ENCODE results near the gene TRIP12.

The TRIP12 gene

DNA sequence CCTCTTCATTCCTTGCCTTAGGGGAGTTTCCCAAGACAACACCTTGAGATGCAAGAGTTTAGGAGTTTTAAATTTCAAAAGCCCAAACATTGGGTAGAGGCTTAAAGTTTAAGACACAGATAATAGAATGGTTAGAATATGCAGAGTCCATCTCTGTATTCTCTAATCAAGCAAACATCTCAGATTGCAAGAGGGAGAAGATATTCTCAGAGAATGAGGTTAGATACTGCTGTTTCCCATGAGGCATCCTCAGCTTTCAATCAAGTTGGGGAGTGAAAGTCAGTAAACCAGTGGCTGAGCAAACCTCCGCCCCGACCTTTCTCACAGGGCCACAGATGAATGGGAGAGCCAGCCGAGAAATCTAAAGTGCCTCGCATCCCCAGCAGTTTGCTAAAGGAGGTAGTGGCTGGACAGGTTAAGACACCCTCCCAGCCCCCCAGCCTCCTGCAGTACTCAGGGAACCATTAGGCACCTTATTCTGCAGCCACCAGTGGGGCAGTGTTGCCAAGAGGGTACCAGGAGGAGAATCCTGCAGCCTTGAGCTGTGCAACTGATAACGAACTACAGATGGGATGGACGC, 30.5 kb upstream of the TRIP12 start:
- POLR2A ChIA-PET = no interaction called here
- no peak for DNase-seq (ENCODE audit: extremely low spot score)
- TF ChIP-seq L3MBTL2 (conservative IDR thresholded peaks at IDR 0.05) (no peak), ZNF384 (IDR thresholded peaks at IDR 0.05) (no peak), FOXK2 (IDR thresholded peaks at IDR 0.05) (no peak), CTBP1 (IDR thresholded peaks at IDR 0.05; ENCODE audit: borderline replicate concordance) (no peak), ARNT (IDR thresholded peaks at IDR 0.05) (no peak), SP1 (IDR thresholded peaks at IDR 0.05) (no peak), FOXA1 (IDR thresholded peaks at IDR 0.05) (no peak), HDGF (IDR thresholded peaks at IDR 0.05; ENCODE audit: borderline replicate concordance) (no peak)
- CTCF ChIA-PET = no interaction called here

DNA sequence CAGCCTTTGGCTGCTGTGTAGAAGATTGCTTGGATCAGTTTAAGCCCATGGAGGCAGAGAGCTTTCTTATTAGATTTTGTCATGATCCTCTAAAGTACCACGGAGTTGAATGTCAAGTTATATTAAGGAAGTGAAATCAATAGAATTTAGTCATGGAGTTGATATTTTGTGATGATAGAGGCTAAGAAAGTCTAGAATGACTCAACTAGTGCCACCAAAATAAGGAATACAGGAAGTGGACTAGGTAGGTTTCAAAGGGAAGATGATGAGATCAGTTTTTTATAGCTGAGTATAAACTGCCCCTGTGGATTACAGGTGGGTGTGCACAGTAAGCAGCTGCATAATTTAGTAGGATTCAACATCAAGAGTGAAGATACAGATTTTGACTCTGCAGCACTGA, 25.7 kb upstream of the TRIP12 start:
- ChIA-PET CTCF (no interaction called here), POLR2A (no interaction called here)
- TF ChIP-seq FOXK2 (IDR thresholded peaks at IDR 0.05) = no peak
- no peak for TF ChIP-seq LEF1 (IDR thresholded peaks at IDR 0.05; ENCODE audit: borderline replicate concordance)
- TF ChIP-seq ZNF384 (IDR thresholded peaks at IDR 0.05) = no peak
- TF ChIP-seq CTBP1 (IDR thresholded peaks at IDR 0.05; ENCODE audit: borderline replicate concordance) = no peak
- no peak for TF ChIP-seq ELF4 (IDR thresholded peaks at IDR 0.05)
- no peak for TF ChIP-seq NFRKB (IDR thresholded peaks at IDR 0.05)
- no peak for TF ChIP-seq FOXA1 (IDR thresholded peaks at IDR 0.05)
- no peak for TF ChIP-seq BHLHE40 (IDR thresholded peaks at IDR 0.05; ENCODE audit: borderline replicate concordance)
- no peak for TF ChIP-seq SP1 (IDR thresholded peaks at IDR 0.05)
- no peak for TF ChIP-seq FOXM1 (IDR thresholded peaks at IDR 0.05; ENCODE audit: borderline replicate concordance)
- no peak for TF ChIP-seq ARNT (IDR thresholded peaks at IDR 0.05)
- TF ChIP-seq SUZ12 (IDR thresholded peaks at IDR 0.05) = no peak
- TF ChIP-seq TARDBP (IDR thresholded peaks at IDR 0.05) = no peak
- no peak for DNase-seq (ENCODE audit: extremely low spot score)

DNA sequence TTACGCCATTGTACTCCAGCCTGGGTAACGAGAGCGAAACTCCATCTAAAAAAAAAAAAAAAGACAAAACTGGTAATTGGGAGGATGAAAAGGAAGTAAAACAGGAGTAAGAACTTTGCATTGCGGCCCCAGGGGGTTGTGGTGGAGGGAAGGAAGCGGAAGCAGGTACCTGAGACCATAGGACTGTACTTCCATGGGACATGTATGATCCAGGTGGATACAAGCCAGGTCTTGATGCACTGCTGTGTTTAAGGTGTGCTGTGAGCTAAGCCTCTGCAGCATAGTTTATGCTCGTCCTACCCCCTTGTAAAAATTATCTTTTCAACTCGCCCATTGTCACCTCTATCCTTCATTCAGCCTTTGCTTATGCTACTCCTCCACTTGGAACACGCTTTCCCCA, 24.2 kb upstream of the TRIP12 start:
- ChIA-PET CTCF (no interaction called here), POLR2A (no interaction called here)
- TF ChIP-seq BHLHE40 (IDR thresholded peaks at IDR 0.05; ENCODE audit: borderline replicate concordance) (no peak), LEF1 (IDR thresholded peaks at IDR 0.05; ENCODE audit: borderline replicate concordance) (no peak), FOXK2 (IDR thresholded peaks at IDR 0.05) (no peak), SUZ12 (IDR thresholded peaks at IDR 0.05) (no peak), FOXA1 (IDR thresholded peaks at IDR 0.05) (no peak), L3MBTL2 (conservative IDR thresholded peaks at IDR 0.05) (no peak)
- DNase-seq (ENCODE audit: extremely low spot score) = no peak

DNA sequence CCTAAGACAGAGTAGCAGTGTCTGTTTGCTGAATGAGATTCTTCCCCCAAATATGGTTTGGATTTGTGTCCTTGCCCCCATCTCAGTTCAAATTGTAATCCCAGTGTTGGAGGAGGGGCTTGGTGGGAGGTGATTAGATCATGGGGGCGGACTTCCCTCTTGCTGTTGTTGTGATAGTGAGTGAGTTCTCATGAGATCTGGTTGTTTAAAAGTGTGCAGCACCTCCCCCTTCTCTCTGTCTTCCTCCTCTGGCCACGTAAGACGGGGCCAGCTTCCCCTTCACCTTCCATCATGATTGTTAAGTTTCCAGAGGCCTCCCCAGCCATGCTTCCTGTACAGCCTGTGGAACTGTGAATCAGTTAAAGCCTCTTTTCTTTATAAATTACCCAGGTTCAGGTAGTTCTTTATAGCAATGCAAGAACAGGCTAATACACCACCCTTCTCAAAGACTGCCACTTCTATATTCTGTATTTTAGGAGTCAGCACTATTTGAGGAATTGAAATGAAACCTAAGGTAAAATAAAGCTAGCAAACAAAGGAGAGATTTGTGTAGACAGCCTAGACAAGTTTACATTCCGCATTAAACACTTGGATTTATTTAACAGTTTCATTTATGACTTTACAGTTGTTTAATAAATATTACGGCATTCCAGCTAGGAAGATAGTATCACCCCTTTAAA, 22.1 kb upstream of the TRIP12 start:
- CTCF ChIA-PET = no interaction called here
- TF ChIP-seq CTBP1 (IDR thresholded peaks at IDR 0.05; ENCODE audit: borderline replicate concordance) (no peak), HDGF (IDR thresholded peaks at IDR 0.05; ENCODE audit: borderline replicate concordance) (no peak), TARDBP (IDR thresholded peaks at IDR 0.05) (no peak), LEF1 (IDR thresholded peaks at IDR 0.05; ENCODE audit: borderline replicate concordance) (no peak), SP1 (IDR thresholded peaks at IDR 0.05) (no peak), FOXK2 (IDR thresholded peaks at IDR 0.05) (no peak), FOXM1 (IDR thresholded peaks at IDR 0.05; ENCODE audit: borderline replicate concordance) (no peak), FOXA1 (IDR thresholded peaks at IDR 0.05) (no peak), BHLHE40 (IDR thresholded peaks at IDR 0.05; ENCODE audit: borderline replicate concordance) (no peak), L3MBTL2 (conservative IDR thresholded peaks at IDR 0.05) (no peak), ELF4 (IDR thresholded peaks at IDR 0.05) (no peak), ZNF384 (IDR thresholded peaks at IDR 0.05) (no peak), SUZ12 (IDR thresholded peaks at IDR 0.05) (no peak), ARNT (IDR thresholded peaks at IDR 0.05) (no peak)
- TF ChIP-seq, protein P1, sequence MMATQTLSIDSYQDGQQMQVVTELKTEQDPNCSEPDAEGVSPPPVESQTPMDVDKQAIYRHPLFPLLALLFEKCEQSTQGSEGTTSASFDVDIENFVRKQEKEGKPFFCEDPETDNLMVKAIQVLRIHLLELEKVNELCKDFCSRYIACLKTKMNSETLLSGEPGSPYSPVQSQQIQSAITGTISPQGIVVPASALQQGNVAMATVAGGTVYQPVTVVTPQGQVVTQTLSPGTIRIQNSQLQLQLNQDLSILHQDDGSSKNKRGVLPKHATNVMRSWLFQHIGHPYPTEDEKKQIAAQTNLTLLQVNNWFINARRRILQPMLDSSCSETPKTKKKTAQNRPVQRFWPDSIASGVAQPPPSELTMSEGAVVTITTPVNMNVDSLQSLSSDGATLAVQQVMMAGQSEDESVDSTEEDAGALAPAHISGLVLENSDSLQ (IDR thresholded peaks at IDR 0.05) = no peak
- POLR2A ChIA-PET = no interaction called here
- no peak for DNase-seq (ENCODE audit: extremely low spot score)

DNA sequence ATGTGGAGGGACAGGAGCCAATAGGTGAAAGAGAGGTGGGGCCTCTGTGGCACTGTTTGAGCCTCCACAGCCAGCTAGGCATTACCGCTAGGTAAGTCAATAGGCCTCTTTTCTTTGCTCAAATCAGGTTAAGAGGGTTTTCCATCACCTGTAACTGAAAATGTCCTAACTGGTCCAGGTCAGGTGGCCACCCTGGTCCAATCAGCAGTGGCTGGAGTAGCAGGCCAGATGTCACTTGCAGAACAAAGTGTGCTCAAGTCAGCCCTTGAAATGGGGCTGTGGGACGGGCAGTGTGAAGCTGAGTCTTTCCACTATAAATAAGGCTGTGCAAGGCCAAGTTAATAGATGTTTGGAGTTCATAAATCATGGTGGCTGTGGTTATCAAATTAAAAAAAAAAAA, 21.4 kb upstream of the TRIP12 start:
- POLR2A ChIA-PET = no interaction called here
- TF ChIP-seq BHLHE40 (IDR thresholded peaks at IDR 0.05; ENCODE audit: borderline replicate concordance) = no peak
- no peak for TF ChIP-seq ARNT (IDR thresholded peaks at IDR 0.05)
- TF ChIP-seq FOXA1 (IDR thresholded peaks at IDR 0.05) = no peak
- TF ChIP-seq ZNF384 (IDR thresholded peaks at IDR 0.05) = no peak
- TF ChIP-seq FOXM1 (IDR thresholded peaks at IDR 0.05; ENCODE audit: borderline replicate concordance) = no peak
- TF ChIP-seq, protein P1 (IDR thresholded peaks at IDR 0.05) = no peak
- TF ChIP-seq LEF1 (IDR thresholded peaks at IDR 0.05; ENCODE audit: borderline replicate concordance) = no peak
- TF ChIP-seq ELF4 (IDR thresholded peaks at IDR 0.05) = no peak
- TF ChIP-seq TARDBP (IDR thresholded peaks at IDR 0.05) = no peak
- TF ChIP-seq NFRKB (IDR thresholded peaks at IDR 0.05) = no peak
- TF ChIP-seq L3MBTL2 (conservative IDR thresholded peaks at IDR 0.05) = no peak
- no peak for TF ChIP-seq CTBP1 (IDR thresholded peaks at IDR 0.05; ENCODE audit: borderline replicate concordance)
- TF ChIP-seq FOXK2 (IDR thresholded peaks at IDR 0.05) = no peak
- TF ChIP-seq HDGF (IDR thresholded peaks at IDR 0.05; ENCODE audit: borderline replicate concordance) = no peak
- TF ChIP-seq SUZ12 (IDR thresholded peaks at IDR 0.05) = no peak
- CTCF ChIA-PET = no interaction called here
- no peak for DNase-seq (ENCODE audit: extremely low spot score)

DNA sequence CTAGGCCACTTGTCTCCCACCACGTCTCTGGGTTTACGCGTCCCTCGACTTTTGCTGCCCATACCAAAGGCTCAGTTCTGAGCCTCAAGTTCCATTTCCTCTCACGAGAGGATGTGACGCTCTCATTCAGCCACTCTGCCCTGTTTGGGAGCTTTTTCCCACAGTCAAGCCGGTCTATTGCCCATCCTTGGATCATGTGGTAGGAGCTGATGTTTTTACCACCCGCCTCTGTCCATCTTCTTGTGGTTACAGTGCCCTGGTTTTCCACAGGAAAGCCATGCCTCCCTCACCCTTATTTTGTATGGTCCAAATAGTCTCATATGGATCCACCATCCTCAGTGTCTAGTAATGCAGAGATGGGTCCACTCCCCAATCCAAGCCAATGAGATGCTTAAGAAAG, 20.9 kb upstream of the TRIP12 start:
- ChIA-PET POLR2A (no interaction called here), CTCF (no interaction called here)
- DNase-seq (ENCODE audit: extremely low spot score) = no peak
- TF ChIP-seq, protein P1 (IDR thresholded peaks at IDR 0.05) = no peak
- TF ChIP-seq TARDBP (IDR thresholded peaks at IDR 0.05) (no peak), HDGF (IDR thresholded peaks at IDR 0.05; ENCODE audit: borderline replicate concordance) (no peak), NFRKB (IDR thresholded peaks at IDR 0.05) (no peak), SP1 (IDR thresholded peaks at IDR 0.05) (no peak), BHLHE40 (IDR thresholded peaks at IDR 0.05; ENCODE audit: borderline replicate concordance) (no peak), FOXM1 (IDR thresholded peaks at IDR 0.05; ENCODE audit: borderline replicate concordance) (no peak), LEF1 (IDR thresholded peaks at IDR 0.05; ENCODE audit: borderline replicate concordance) (no peak), ZNF384 (IDR thresholded peaks at IDR 0.05) (no peak)

Measured in HEK293T (cell line).